GM19463 (cell line): ENCODE measurements around the gene OR2T6.
"Not testable (repeated sequence)": the region's sequence is repeated elsewhere in the genome, so short reads cannot be mapped to it uniquely, and the experiment has no call there.

Experiments used
- ATAC-seq: cut with Tn5 transposase; IDR thresholded peaks from one replicate; pipeline ENCODE4 v1.9.1; 2021; ENCODE audit warnings: mild to moderate bottlenecking, moderate library complexity; ENCODE audit not compliant: unreplicated experiment

The OR2T6 gene, protein sequence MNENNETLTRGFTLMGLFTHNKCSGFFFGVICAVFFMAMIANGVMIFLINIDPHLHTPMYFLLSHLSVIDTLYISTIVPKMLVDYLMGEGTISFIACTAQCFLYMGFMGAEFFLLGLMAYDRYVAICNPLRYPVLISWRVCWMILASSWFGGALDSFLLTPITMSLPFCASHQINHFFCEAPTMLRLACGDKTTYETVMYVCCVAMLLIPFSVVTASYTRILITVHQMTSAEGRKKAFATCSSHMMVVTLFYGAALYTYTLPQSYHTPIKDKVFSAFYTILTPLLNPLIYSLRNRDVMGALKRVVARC

GRCh38 chr1:248375446-248375845, at the start of gene OR2T6:
Gene OR2T6 (plus strand): TSS chr1:248375746. CDS start chr1:248387609, 11,863 bp downstream.
- ATAC-seq: no peak

DNA sequence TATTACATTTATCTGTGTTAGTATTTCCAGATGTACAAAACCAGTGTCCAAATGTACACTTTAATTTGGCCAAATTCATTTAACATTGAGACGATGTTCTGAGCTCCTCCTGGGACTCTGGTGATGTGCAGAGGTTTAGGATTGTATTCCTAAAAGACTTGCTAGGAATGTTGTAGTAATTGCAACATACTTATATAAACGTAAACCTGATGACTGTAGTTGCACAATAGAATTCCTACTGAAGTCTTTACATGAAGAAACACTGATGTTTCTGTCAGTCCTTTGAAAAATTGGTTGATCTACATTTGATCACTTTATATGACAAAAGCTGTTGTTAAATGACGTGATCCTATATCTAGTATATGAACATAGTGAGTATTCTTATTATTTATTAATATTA, 32.1 kb upstream of the OR2T6 start:
- no peak for ATAC-seq

GRCh38 chr1:248348475-248348874, 27.1 kb upstream of the OR2T6 start, which contains the start of gene OR14C36:
Gene OR14C36 (plus strand): TSS chr1:248348775. CDS start chr1:248348775, 0 bp downstream.
- ATAC-seq: no peak

- no peak for ATAC-seq
Measured at GRCh38 chr1:248359415-248359814, 16.1 kb upstream of the OR2T6 start.

DNA sequence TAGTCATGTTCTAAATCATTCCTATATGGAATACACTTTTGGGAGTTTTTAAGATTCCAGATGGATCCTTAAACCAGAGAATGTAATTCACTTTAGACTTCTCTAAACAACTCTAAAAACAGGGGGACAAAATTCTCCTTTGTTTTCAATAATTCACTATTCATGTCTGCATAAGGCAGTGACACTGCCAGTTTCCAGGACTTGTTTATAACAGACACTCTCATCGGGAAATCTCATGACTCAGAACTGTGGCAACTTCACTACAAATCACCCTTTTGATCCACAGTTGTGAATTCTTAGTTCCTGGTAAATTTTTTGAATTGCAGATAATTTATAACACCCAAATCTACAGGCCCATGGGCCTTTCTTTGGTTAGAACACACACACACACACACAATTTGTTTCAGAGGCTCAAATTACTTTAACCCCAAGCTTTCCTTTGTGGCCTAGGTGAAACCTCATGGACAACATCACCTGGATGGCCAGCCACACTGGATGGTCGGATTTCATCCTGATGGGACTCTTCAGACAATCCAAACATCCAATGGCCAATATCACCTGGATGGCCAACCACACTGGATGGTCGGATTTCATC, 14.3 kb upstream of the OR2T6 start, which contains the start of gene OR2T4:
TSS of gene OR2T4 (plus strand) at position 545 of the 595 bp plus-strand sequence. CDS start at position 545, 0 bp downstream.
- no peak for ATAC-seq

- no peak for ATAC-seq
Measured at GRCh38 chr1:248366609-248367008, 8.9 kb upstream of the OR2T6 start.

DNA sequence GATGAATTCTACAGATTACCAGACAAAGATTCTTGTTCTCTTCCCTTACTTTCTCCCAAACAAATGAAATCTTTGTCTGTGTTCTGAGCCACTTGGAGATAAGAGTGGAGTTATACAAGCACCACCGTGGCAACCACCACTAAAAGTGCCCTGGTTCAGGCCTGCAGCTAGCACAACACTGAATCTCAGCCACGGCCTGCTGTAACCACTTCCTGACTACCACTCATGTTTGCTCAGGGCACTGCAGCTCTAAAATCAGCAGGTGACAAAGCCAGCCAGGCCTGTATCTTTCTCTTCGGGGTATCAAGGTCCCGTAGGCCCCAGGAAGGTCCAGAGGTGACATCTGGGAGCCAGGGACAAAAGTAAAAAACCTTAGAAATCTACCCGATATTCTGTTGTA, 3.2 kb upstream of the OR2T6 start:
- ATAC-seq: no peak

DNA sequence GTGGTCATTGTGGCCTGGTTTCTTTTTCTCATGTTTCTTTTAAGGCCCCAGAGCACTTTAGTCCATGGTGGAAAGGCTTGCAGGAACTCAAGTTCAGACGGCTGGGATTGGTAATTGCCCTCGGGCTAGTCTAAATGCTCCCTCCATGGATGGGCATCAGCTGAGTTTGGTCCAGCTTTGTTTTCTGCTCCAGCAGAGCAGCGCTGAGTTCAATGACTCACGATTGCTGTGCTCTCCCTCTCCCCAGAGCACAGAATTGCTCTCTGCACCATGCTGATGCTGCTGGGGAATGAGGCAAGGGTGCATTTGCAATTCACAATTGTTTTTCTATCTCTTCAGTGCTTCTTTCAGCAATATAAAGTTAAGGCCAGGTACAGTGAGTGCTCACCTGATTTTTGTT, 1.8 kb upstream of the OR2T6 start:
- no peak for ATAC-seq

- ATAC-seq: no peak
Measured at GRCh38 chr1:248376916-248377315, 1.4 kb downstream of the OR2T6 start.

DNA sequence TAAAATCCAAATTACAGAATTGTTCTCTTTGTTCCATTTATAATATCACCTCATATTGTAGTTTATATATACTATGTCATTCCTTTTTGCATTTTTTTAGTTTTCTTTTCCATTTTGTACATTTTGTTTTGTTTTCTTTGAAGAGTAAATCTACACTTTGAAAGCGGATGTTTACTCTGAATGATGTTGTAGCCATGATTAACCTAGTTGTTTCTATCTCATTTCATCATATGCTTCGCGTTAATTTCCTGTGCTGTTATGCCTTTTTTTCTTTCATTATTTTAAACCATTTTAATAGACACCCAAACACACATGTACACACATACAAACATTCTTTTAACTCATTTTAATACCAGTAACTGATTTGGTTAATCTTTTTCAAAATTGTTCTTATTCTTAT, 5.3 kb downstream of the OR2T6 start:
- ATAC-seq: no peak

GRCh38 chr1:248388426-248388825, 12.9 kb downstream of the OR2T6 start:
- ATAC-seq: no peak

- ATAC-seq: no peak
Measured at GRCh38 chr1:248393050-248393449, 17.5 kb downstream of the OR2T6 start.

- no peak for ATAC-seq
Measured at GRCh38 chr1:248402748-248403147, 27.2 kb downstream of the OR2T6 start, which contains the start of gene OR2T1. Gene OR2T1 (plus strand): TSS chr1:248403048. CDS start chr1:248406148, 3,100 bp downstream.

GRCh38 chr1:248404024-248404423, 28.5 kb downstream of the OR2T6 start:
- no peak for ATAC-seq

DNA sequence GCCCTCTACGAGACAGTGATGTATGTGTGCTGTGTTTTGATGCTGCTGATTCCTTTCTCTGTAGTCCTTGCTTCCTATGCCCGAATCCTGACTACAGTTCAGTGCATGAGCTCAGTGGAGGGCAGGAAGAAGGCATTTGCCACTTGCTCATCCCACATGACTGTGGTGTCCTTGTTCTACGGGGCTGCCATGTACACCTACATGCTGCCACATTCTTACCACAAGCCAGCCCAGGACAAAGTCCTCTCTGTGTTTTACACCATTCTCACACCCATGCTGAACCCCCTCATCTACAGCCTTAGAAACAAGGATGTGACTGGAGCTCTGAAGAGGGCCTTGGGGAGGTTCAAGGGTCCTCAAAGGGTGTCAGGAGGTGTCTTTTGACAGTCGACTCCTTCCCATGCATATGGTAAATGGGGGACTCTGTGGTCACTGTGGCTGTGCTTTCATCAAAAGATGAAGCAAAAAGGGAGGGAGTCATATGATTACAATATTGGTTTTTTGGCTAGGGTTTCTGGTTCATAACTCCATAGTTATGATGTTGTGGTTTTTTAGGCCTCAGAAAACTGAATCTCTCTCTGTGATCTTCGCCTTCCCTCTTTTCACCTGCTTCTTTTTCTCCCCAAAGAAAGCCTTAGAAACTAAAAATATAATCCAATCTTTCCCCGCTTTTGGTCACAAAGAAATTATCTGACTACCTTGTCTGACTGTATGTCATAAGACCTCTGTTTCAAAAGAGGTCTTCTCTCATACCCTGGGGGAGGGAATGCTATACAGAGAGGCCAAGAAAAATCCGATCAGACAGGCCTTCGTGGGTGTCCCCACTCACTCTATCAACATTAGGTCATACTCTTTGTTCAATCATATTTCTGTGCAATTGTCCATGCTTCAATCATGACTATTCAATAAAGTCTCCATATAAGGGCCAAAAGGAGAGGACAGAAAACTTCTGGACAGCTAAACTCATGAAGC, 31.5 kb downstream of the OR2T6 start:
- no peak for ATAC-seq

DNA sequence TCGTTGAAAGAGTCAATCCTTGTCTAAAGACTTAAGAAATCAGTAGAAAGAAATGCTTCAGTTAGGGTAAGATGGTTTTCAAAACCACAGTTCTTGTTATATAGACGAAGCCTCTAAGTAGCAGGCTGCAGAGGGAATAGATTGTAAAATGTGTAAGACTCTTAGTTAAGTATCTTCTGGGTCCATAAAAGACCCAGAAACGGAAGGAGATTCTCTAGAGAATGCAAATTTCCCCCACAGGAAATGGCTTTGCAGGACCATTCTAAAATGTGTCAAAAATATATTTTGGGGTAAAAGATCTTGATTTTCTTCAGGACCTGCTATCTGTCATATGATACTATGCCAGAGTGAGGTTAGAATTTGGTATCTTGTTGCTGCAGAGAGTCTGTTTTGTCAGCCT, 40.7 kb downstream of the OR2T6 start:
- ATAC-seq: no peak

- ATAC-seq: no peak
Measured at GRCh38 chr1:248417854-248418253, 42.3 kb downstream of the OR2T6 start.

DNA sequence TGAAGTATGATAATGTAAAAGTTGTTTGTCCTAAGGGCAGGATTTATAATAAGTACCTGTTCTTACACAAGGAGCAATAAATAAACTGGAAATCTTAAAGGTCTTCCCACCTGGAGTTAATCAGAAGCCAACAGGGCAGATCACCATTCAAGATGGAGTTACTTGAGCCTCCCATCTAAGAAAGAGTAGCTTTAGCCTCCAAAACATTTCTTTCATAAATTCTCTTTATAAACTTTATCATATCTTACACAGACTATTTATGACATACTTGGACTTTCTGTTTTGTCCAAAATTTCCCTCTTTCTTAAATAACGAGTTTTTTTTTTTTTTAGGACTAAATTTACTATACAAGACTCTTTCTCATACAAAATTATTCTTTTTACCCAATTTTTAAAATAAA, 45.8 kb downstream of the OR2T6 start:
- no peak for ATAC-seq

DNA sequence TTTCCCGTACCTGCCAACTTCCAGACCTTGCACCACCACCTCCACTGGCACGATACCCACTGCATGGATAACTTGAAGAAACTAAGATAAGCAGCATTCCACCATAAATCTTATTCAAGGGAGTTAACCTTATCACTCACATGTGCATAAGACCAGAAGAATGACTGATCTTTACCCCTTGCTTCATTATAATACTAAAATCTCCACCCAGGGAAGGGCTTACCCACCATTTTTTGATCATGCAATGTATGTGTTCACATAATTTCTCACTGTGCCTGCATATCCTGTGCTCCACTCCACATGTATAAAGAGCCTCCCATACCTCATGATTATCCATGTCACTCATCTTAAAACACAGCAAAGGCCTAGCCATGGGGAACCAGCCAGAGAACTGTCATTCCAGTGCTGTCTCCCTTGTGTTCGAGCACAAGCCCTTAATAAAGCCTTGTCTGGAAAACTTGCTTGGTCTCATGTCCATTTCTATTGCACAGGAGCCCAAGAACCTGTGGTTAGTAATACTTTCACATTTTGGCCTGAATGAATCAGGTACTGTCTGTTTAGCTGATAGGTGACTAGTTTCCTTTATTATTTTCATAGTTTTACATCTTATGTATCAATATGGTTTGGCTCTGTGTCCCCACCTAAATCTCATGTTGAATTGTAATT, 52.1 kb downstream of the OR2T6 start:
- ATAC-seq: peak; percentile 55

GRCh38 chr1:248428192-248428533, 52.6 kb downstream of the OR2T6 start:
- ATAC-seq: peak; percentile 95

GRCh38 chr1:248431683-248432082, 56.1 kb downstream of the OR2T6 start:
- ATAC-seq: not testable (repeated sequence)
